OCI-LY1 (cell line): ENCODE data around the gene EIF2D.

Source experiments
- EZH2 ChIP-seq: fragments of 200-600 bp; sonication (generic), shearing (Covaris generic); IDR thresholded peaks from 2 replicates; pipeline ENCODE4 v1.8.0; 2017; ENCODE audit warnings: borderline replicate concordance, mixed run types, mild to moderate bottlenecking, antibody characterized with exemption, low read length, moderate library complexity, mixed read lengths
- TF ChIP-seq, protein P1 (sequence below): fragments of 200-600 bp; sonication (generic), shearing (Covaris generic); IDR thresholded peaks from 2 replicates; pipeline ENCODE4 v1.5.1; 2017; ENCODE audit warnings: mild to moderate bottlenecking, antibody characterized with exemption, low read length, moderate library complexity, mixed read lengths

DNA sequence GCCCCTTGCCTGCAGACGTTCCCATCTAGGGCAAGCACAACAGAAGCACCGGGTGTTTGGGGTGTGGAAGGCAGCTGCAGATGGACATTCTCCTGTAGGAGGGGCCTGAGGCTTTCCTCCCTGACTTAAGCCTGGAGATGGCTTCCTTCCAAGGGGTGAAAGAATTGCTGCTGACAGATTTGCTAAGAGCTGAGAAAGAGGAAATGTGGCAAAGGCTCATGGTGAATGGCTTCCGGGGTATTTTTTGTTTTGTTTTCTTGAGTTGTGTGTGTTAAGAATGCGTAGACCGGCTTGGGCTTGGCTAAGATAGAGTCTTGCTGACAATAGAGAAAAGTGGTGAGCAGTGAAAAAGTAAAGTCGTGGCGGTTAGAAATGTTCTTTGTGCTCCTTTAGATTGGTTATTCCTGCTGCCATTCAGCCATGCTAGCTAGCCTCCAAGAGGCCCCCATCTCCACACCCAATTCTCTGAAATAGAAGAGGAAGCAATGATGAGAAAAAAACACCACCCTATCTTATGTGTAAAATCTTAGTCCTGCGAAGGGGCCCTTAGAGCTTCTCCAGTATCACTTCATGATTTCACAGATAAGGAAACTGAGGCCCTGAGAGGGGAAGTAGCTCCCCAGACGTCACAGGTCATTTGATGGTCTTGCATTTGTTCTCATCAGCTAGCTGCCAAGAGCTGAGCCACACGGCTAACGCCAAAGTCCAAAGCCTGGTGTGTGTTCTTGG lies 36.9 kb downstream of the EIF2D start:
- TF ChIP-seq, protein P1, sequence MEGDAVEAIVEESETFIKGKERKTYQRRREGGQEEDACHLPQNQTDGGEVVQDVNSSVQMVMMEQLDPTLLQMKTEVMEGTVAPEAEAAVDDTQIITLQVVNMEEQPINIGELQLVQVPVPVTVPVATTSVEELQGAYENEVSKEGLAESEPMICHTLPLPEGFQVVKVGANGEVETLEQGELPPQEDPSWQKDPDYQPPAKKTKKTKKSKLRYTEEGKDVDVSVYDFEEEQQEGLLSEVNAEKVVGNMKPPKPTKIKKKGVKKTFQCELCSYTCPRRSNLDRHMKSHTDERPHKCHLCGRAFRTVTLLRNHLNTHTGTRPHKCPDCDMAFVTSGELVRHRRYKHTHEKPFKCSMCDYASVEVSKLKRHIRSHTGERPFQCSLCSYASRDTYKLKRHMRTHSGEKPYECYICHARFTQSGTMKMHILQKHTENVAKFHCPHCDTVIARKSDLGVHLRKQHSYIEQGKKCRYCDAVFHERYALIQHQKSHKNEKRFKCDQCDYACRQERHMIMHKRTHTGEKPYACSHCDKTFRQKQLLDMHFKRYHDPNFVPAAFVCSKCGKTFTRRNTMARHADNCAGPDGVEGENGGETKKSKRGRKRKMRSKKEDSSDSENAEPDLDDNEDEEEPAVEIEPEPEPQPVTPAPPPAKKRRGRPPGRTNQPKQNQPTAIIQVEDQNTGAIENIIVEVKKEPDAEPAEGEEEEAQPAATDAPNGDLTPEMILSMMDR, result no peak
- no peak for TF ChIP-seq EZH2
